Hepatocyte (in vitro differentiated cells): ENCODE measurements around the gene HIVEP1.

ENCODE experiments used
- CTCF ChIP-seq: fragments of 200-600 bp; sonication (generic); IDR thresholded peaks from 2 replicates; pipeline ENCODE4 v1.5.1; 2016; ENCODE audit warnings: antibody characterized with exemption, mild to moderate bottlenecking; ENCODE audit not compliant: poor library complexity
- EZH2phosphoT487 ChIP-seq: fragments of 200-600 bp; sonication (generic); IDR thresholded peaks from one replicate; pipeline ENCODE4 v1.6.1; 2018; ENCODE audit warnings: antibody characterized with exemption, mild to moderate bottlenecking, low read depth, moderate library complexity; ENCODE audit not compliant: unreplicated experiment, severe bottlenecking

- TF ChIP-seq CTCF: no peak
- TF ChIP-seq EZH2phosphoT487: no peak
Measured at GRCh38 chr6:11989386-11989785, 22.7 kb upstream of the HIVEP1 start.
